Measurements from ENCODE around the gene DYNLRB1.

DYNLRB1 gene

DNA sequence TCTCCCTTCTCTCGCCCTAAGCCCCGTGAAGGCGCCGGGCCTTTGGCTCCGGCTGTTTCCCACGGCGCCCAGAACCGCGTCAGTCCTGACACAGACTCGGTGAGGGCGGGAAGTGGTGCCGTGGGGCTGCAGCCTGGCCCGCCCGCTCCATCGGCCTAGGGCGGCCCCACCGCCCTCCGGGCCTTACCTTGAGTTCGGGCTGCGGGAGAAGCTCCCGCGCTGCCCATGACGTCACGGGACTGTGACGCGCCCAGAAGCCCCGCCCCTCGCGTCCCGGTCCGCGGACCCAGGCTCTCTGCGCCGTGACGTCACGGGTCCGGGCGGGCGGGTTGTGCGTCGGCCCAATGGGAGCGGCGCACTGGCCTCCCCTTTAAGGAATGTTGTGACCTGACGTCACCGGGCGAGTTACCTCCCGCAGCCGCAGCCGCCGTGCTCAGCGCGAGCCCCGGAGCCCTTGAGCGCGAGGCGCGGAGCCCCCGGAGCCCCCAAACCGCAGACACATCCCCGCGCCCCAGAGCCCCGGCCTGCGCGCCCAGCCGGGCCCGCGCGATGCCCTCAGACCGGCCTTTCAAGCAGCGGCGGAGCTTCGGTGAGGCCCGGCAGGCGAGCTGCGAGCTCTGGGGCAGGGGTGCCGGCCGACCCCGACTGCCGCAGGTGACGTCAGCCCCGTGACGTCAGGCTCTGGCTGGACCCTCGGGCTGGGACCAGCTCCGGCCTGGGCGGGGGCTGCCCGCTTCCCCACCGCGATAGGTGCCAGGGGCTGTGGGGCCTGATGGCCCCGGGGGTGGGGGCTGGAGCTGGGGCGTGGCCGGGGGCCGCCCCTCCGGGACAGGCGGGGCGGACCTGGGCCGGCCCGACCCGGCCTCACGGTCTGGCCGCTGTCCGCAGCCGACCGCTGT is 42.3 kb downstream of the DYNLRB1 start, which contains the start of gene MAP1LC3A:
TSS of gene MAP1LC3A (plus strand) at position 399 of the 899 bp plus-strand sequence. CDS start at position 550, 151 bp downstream.
- DNase-seq (ENCODE audit: low read depth), result peak; percentile 94

DNA sequence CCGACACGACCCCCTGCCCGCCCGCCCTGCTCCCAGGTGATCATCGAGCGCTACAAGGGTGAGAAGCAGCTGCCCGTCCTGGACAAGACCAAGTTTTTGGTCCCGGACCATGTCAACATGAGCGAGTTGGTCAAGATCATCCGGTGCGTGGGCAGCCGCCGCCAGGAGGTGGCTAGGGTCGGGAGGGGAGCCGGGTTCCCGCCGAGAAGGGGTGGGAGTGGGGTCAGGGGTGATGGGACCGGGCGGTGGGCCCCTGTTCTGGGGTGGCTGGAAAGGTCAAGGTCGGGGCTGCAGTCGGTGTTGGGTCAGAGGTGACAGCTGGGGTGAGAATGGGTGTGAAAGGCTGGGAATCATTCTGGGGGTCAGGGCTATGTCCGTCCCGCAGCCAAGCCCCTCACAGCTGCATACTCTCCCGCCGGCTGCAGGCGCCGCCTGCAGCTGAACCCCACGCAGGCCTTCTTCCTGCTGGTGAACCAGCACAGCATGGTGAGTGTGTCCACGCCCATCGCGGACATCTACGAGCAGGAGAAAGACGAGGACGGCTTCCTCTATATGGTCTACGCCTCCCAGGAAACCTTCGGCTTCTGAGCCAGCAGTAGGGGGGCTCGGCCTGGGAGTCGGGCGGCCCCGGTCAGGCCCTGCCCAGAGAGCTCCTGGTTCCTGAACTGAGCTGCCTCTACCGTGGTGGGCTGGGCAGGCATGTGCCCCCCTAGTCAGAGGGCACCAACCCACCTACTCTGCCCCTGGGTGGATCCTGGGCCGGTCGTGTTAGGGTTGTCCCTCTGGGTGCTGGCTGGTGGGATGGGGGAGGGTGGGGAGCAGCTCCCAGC is 43.3 kb downstream of the DYNLRB1 start:
- DNase-seq (ENCODE audit: low read depth), result no peak

DNA sequence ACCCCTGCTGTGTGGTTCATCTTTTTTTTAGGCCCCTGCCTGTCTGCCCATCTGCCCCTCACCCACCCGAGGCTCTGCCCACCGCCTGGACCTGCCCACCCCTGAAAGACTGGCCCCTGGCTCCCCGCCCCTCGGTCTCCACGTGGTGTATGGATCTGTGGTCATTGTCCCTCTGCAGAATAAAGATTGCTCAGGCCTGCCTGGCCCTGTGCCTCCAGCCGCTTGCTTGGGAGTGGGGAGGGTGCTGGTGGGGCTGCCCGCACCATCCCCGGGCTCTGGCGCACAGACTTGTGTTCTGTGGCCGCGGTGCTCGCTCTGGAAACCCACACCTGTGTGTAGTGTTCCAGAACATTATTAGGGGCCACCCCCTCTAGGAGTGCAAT is 43.9 kb downstream of the DYNLRB1 start:
- no peak for DNase-seq (ENCODE audit: low read depth)

DNA sequence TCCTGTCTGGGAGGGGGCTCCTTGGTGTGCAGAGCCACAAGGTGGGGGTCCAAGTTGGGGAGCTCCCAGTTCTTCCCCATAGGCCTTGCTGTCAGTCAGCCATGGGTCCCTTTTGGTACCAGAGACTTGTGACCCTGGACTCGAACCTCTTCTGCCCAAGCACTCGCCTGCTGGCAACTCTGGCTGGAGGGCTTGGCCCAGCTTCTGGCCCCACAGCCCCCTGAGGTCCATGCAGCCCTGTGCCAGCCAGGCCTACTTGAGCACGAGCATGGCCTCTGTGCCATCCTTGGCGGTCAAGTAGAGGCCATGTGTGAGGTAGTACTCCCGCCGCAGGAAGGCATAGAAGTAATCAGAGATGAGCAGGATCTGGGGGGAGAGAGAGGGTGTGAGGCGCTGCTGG is 44.4 kb downstream of the DYNLRB1 start:
- DNase-seq (ENCODE audit: low read depth), result no peak

DNA sequence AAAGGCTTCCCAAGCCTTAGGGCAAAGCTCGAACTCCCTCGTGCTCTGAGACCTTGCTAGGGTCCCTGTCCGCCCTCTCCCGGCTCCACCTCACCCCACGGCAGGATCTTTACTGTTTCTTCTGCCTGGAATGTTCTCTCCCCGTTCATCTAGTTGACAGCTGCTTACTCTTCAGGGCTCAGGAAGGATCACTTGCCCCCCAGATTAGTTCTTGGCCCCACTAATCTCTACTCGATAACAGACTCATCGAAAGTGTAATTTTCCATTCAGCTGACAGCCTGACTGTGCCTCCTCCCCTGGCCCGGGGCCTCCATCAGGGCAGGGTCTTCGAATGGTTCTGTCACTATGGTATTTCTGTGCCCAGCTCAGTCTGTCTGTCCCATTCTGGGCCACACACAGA is 45.4 kb downstream of the DYNLRB1 start:
- no peak for DNase-seq (ENCODE audit: low read depth)

DNA sequence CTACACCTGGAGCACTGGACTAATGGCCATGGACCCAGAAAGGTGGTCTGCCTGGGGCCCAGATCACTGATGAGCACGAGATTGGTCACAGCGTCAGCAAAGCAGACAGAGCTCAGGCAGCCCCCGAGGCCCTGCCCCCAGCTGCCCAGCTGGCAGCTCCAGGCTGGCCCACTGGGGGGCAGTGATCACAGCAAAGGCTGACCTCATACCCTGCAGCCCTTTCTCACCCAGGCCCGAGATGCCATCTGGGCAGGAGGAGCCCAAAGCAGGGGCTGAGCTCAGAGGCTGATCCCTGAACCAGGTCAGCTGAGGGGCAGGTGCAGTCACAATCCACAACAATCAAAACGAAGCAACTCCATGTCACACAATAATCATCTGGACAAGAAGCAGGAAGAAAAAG is 46.4 kb downstream of the DYNLRB1 start:
- peak; percentile 64 for DNase-seq (ENCODE audit: low read depth)

DNA sequence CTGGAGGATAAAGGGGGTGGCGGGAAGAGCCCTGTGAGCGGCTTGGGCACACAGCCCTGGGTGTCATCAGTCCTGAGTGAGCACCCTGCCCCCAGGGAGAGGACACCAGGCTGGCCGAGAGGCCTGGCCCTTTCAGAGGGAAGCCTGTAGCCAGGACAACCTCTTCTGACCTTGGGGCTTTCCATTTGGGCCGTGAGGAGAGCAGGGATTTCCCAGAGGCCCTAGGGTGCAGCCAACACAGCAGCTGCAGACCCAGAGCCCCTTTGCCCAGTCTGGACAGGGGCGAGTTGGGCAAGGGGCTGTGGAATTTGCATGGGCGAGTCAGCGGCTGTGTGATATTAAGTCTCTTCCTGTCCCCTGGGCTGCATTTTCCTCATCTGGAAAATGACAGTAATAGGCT is 48.6 kb downstream of the DYNLRB1 start:
- no peak for DNase-seq (ENCODE audit: low read depth)

DNA sequence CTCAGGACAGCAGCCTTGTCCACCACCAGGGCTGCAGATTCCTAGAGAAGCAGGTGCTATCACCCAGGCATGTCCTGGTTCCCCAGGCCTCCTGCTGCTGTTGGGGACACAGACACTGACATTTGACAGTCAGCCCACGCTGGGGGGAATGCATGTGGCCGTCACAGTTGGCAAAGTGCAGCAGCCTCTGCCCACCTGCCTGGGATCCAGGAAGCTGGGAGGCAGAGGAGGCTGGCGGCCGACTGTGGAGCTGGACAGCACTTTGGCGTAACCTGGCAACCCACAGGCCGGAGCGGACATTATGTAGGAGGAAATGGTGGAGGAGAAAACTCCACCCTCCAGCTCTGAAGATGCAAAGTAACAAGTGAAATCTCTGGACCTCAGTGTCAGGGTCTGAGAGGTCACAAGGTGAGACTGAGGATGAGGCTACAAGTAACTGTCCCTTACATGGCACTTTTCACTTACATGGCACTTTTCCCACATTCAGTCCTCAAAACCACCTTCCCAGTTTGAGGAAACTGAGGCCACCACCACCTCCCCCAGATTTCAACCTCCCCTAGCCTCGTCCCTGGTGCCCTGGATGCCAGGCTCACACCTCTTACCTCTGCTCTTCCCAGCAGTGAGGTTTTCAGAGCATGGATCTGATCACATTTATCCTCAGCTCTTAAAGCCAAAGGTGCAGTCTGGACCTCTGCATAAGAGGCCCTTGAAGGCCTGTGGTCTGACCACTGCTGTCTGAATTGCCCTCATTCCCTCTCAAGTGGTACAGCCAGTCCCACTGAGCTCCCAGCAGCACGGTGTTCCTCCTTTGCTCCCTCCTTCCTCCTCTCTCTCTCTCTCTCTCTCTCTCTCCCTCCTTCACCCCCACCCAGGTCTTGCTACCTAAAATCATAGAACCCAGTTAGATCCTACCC is 51.0 kb downstream of the DYNLRB1 start:
- no peak for DNase-seq (ENCODE audit: low read depth)

DNA sequence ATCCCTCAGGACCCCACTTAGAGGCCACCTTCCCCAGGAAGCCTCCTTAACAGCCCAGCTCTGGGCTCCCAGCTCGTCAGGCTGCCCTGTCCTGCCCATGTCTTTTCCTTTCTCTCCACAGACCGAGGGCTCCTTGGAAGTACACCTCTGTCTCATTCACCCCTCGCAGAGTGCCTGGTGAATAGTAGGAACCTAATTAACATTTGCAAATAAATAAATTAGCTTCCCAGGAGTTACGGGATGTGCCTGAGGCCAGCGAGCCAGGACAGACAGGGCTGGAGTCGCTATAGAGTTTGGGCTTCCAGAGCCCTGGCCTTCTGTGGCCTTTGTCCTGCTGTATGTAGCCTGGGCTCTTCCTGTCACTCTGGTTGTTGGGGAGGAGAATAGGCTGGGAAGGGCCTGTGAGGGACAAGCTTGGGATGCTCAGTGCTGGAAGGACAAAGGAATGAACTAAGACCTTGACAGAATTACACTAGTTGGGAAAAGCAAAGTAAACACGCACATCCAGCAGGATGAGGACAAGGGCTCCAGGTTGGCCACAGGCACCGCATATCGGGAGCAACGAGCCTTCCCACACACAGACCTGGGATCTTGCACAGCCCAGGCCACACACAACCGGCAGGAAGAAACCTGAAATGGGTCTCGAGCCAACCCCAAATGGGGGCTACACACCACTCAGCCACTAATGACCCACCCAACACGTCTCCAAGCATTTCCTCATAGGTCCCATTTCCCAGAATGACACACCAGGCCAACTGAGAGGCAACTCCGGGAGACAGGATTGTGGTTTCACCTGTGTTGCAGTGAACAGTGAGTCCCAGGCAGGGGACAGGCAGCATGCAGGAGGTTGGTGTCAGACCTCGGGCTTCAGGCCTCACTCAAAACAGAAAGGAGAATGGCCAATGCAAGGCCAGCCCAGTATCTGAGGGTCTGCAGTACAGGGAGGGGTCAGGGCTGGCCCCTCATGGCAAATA is 52.0 kb downstream of the DYNLRB1 start:
- DNase-seq (ENCODE audit: low read depth), result no peak

DNA sequence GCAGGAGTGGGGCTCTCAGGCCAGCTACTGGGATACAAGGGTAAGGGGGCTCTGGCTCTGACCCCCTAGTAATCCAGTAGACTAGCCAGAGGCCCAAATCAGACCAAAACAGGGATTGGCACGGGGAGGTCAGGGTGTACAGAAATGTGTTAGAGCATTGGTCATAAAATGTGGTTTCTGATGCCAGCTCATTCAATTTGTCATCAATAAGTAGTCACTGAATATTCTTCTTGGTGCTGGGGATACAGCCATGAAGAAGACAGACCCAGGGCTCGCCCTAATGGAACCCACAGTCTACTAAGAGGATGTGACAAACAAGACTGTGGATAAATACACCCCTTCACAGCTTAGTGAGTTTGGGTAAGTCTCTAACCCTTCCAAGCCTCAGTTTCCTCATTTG is 53.4 kb downstream of the DYNLRB1 start:
- DNase-seq (ENCODE audit: low read depth), result peak; percentile 80

DNA sequence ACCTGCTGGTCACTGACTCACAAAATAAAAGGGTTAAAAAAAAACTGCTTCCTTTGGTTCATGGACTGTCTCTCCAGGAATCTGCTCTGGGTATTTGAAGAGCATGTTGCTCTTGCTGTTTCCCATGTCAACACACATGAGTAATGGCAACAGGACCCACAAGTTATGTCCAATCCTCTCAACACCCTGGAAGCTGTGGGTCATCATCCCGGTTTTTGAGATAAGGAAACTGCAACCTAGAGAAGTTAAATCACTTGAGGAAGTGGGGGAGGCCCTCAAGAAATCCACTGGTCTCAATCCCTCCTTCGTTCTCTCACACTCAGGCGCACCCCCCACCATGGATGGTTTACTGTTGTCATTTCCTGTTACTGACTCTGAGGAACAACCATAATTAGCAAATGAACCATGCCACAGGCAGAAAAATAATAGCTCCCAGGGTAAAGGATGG is 54.7 kb downstream of the DYNLRB1 start:
- peak; percentile 83 for DNase-seq (ENCODE audit: low read depth)

DNA sequence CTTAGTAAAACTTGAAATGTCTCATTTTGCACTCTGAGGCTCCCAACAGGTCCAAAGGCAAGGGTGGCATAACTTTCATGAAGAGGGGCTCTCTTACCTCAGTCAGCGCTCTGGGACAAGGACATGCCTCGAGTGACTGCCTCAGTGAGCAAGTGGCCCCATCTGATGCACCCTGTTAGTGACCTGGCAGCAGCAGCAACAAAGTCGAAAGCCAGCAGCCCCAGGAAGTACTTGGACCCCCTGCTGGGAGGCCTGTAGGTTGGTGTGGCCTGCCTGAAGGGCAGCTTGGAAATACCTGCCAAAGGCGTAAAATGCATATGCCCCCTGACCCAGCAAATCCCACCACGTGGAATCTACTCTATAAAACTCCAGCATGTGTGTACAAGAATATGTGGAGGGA is 55.5 kb downstream of the DYNLRB1 start:
- DNase-seq (ENCODE audit: low read depth), result no peak

DNA sequence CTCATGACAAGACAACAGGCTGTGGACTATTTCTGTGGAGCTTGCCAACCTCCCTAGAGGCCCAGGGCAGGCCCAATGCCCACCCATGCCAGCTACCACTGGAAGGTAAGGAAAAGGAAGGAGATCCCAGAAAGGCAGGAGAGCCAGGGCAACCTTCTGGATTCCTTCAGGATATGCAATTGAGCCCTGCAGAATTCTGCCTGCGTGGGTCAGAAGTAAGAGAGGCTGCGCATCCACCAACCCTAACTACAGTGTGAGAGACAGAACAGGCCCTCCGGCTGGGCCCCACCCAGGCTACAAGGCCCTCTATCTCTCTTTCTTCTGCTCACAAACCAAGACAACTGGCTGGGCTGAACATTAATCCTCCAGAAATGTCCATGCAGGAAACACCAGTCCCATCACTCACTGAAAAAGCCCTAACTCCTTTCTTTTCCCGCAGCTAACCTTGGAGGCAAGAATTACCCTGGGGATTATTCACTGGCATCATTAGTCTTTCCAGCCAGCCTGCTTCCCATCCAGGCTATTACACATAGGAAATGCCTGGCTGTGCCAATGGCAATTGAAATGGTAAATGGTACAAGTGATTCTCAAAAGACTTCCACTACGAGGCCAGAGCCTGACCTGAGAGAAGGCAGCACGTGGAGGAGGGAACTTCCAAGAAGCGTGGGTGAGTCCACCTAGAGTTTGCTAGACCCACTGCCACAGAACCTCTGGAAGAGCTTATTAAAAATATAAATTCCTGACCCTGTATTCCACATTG is 57.5 kb downstream of the DYNLRB1 start:
- DNase-seq (ENCODE audit: low read depth), result peak; percentile 20

DNA sequence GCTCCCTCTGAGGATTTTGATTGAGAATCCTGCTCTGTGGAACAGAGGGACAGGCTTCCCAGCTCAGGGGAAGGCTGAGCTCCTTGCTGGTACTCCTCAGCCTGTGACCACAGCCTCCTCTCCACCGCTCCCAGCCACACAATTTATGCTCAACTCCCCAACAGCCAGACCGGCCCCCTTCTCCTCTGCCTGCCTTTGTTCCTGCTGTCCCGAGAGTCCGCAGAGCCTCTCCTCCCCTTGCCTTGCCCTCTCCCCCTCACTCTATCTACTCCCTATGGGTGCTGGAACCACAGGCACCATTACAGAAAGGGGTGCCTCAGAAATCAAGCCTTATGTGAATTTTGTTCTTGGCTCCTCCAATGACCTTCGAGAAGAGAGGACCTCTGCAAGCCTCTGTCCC is 58.2 kb downstream of the DYNLRB1 start:
- DNase-seq (ENCODE audit: low read depth), result no peak

DNA sequence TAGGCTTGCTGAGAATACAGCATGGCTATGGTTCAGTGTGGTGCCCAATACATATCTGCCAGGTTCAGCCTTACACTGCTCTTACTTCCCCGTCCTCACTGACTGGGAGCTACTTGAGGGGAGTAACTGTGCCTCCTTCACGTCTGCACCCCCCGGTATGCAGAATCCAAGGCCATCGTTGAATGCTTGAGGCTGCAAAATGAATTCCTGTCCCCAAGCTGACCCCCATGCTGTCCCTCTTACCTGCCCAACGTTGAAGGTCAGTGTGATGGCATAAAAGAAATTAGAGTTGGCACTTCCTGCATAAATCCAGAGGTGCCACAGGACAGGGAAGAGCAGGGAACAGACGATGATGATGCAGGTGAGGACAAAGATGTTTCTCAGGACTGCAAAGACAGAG is 58.6 kb downstream of the DYNLRB1 start:
- no peak for DNase-seq (ENCODE audit: low read depth)

DNA sequence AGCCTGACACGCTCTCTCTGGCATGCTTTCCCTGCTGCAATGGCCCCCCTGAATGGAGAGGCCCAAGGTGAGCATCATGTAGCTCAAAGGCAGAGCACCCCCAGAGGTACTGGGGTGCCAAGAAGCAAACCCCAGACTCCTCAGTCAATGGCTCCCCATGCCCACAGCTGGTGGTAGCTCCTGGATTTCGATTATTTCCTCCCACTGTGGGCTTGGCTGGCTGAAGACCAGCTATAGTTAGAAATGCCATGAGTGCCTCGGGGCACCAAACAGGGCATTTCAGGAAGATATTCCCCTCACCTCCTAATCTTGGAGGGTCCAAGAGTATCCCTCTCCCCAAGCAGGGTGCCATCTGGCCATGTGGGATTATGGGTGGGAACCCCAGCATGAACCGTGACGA is 59.0 kb downstream of the DYNLRB1 start:
- DNase-seq (ENCODE audit: low read depth), result no peak

DNA sequence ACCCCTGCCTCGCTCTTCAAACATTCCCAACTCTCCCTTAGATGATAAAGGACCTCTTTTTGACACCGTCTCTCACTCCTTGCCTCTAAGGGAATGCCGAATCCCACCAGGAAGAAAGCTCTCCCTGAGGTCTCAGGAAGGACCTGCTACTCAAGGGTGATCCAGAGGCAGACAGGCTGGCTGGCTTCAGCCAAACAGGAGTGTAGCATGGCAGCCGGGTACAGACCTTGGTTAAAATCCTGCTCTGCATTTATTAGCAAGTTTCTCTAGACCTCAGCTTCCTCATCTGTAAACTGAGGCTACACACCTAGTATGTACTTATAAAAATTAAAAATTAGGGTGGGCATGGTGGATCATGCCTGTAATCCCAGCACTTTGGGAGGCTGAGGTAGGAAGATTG is 59.5 kb downstream of the DYNLRB1 start:
- no peak for DNase-seq (ENCODE audit: low read depth)

DNA sequence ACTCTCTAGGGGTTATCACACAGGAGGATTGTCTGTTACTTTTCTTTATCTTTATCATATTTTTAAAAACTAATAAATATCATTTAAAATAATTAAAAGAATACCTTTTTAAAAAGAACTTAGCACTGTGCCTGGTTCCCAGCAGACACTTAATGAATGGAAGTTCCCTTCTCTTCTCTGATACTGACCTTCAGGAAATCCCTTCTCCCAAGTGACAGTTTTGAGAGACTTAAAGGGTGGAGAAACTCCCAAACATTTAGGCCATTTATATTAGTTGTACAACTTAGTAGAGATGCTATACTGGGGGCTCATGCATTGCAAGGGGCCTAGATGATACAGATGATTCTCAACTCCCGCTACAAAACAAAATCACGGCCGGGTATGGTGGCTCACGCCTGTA is 60.8 kb downstream of the DYNLRB1 start:
- DNase-seq (ENCODE audit: low read depth), result no peak

DNA sequence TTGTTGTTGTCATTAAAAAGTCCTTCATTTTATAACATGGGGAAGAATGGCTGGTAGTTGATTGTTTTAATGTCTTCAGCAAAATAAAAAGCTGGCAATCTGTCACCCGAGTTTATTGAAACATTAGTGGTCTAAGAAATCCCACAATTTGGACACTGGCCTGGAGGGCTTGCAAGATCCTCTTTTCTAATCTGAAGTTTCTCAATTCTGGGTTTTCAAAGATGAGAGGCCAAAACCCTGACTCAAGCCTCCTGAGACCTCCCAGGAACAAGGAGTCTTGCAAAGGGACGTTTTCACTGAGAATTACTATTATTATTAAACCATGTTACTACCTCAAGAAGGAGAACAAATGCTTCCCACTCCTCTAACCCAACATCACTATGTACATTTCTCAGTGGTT is 61.8 kb downstream of the DYNLRB1 start:
- DNase-seq (ENCODE audit: low read depth), result no peak

DNA sequence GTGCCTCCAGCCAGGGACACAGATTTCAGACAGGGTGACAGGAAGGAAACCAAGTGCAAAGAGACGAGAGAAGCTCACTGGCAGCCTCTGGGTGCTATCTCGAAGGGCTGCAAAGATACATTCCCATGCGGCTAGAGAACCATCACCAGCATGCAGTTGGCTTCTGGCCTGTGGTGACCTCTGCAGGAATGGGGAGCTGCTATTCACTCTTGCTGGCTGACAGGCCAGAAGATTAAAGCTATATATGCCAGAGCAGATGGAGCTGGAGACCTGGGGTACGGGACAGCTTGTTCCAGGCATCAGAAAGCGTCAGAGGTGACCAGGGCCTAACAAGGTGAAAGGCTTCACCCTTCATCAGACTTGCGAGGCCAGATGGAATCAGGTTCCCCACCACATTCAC is 62.3 kb downstream of the DYNLRB1 start:
- DNase-seq (ENCODE audit: low read depth), result no peak
